ENCODE results near the gene ADAM12.
A peak's percentile ranks its signal among the peaks of the same experiment; 100 is the strongest.

The ADAM12 gene

GRCh38 chr10:126387931-126388911, at the start of gene ADAM12:
Gene ADAM12 (minus strand): TSS chr10:126388477. CDS start chr10:126388145, 332 bp downstream.
- no peak for DNase-seq (ENCODE audit: low spot score)

GRCh38 chr10:126437635-126438406, 49.5 kb upstream of the ADAM12 start:
- no peak for DNase-seq (ENCODE audit: low spot score)

- no peak for DNase-seq (ENCODE audit: low spot score)
Observed at GRCh38 chr10:126434235-126434634, 46.0 kb upstream of the ADAM12 start.

GRCh38 chr10:126433351-126433750, 45.1 kb upstream of the ADAM12 start:
- no peak for DNase-seq (ENCODE audit: low spot score)

- no peak for DNase-seq (ENCODE audit: low spot score)
Observed at GRCh38 chr10:126432507-126432906, 44.2 kb upstream of the ADAM12 start.

GRCh38 chr10:126431816-126432215, 43.5 kb upstream of the ADAM12 start:
- no peak for DNase-seq (ENCODE audit: low spot score)

GRCh38 chr10:126430512-126430911, 42.2 kb upstream of the ADAM12 start:
- no peak for DNase-seq (ENCODE audit: low spot score)

GRCh38 chr10:126429275-126429674, 41.0 kb upstream of the ADAM12 start:
- DNase-seq (ENCODE audit: low spot score): no peak

- no peak for DNase-seq (ENCODE audit: low spot score)
Observed at GRCh38 chr10:126425489-126426065, 37.3 kb upstream of the ADAM12 start.

GRCh38 chr10:126425032-126425431, 36.8 kb upstream of the ADAM12 start:
- DNase-seq (ENCODE audit: low spot score): no peak

- peak; percentile 19 for DNase-seq (ENCODE audit: low spot score)
Observed at GRCh38 chr10:126423732-126424491, 35.6 kb upstream of the ADAM12 start.

- DNase-seq (ENCODE audit: low spot score): no peak
Observed at GRCh38 chr10:126422567-126422966, 34.3 kb upstream of the ADAM12 start.

- peak; percentile 21 for DNase-seq (ENCODE audit: low spot score)
Observed at GRCh38 chr10:126421756-126422256, 33.5 kb upstream of the ADAM12 start.

- no peak for DNase-seq (ENCODE audit: low spot score)
Observed at GRCh38 chr10:126420567-126421300, 32.5 kb upstream of the ADAM12 start.

- no peak for DNase-seq (ENCODE audit: low spot score)
Observed at GRCh38 chr10:126417220-126417825, 29.0 kb upstream of the ADAM12 start.

- DNase-seq (ENCODE audit: low spot score): no peak
Observed at GRCh38 chr10:126409821-126410220, 21.5 kb upstream of the ADAM12 start.

- DNase-seq (ENCODE audit: low spot score): no peak
Observed at GRCh38 chr10:126408953-126409641, 20.8 kb upstream of the ADAM12 start.

GRCh38 chr10:126407831-126408230, 19.6 kb upstream of the ADAM12 start:
- DNase-seq (ENCODE audit: low spot score): no peak

- DNase-seq (ENCODE audit: low spot score): no peak
Observed at GRCh38 chr10:126405239-126405775, 17.0 kb upstream of the ADAM12 start.

Measured in LoVo (cell line).